Caco-2 (cell line): ENCODE data around the gene SLC9A2. TPM values are rescaled to one million over a fixed set of nuclear protein-coding genes. Genes with fewer than 3 reads are reported as not detected.
A peak's percentile ranks its signal among the peaks of the same experiment; 100 is the strongest.

Experiments
- BruUV-seq: library from RNA; stranded (reverse); fragments of 400-500 nt; replicated peaks from 2 replicates; lab custom pipeline; 2021; lab: Mats Ljungman, UMichigan
- CTCF ChIA-PET: fragments of 300-600 bp; sonication (Branson Sonifier 250); formaldehyde crosslinking; loops from one replicate; lab custom pipeline; 2022; ENCODE audit warnings: antibody characterized with exemption; lab: Charles Lee
- POLR2A ChIA-PET: fragments of 300-600 bp; sonication (Branson Sonifier 250); formaldehyde crosslinking; loops from one replicate; lab custom pipeline; 2022; ENCODE audit warnings: antibody characterized with exemption; lab: Charles Lee
- DNase-seq, 2 experiments: peaks; one replicate each; pipeline versions ENCODE4 v3.0.0 to v3.0.0-alpha.2; 2020 to 2022
- H3K27me3 ChIP-seq: replicated peaks from 2 replicates; pipeline ENCODE4 v1.6.0; 2011; ENCODE audit warnings: low read length; ENCODE audit not compliant: control insufficient read depth, insufficient read depth
- H3K36me3 ChIP-seq: 2 replicates; pipeline ENCODE4 v1.5.1; 2011; ENCODE audit warnings: low read length; ENCODE audit not compliant: control insufficient read depth, insufficient read depth
- H3K4me1 ChIP-seq: fragments of 250-450 bp; sonication (Bioruptor Pico); 2 replicates; pipeline ENCODE4 v1.5.1; 2020; ENCODE audit warnings: mild to moderate bottlenecking
- H3K4me3 ChIP-seq: 2 replicates; pipeline ENCODE4 v1.5.1; 2011; ENCODE audit warnings: low read depth, mild to moderate bottlenecking, control low read depth, low read length
- H3K9me3 ChIP-seq: fragments of 250-450 bp; sonication (Bioruptor Pico); 2 replicates; pipeline ENCODE4 v1.5.1; 2020; ENCODE audit warnings: mild to moderate bottlenecking, moderate library complexity
- H3K27ac Mint-ChIP-seq: one replicate; pipeline ENCODE4 v1.8.0; 2022; ENCODE audit warnings: mixed read lengths; ENCODE audit not compliant: unreplicated experiment
- H3K27me3 Mint-ChIP-seq: one replicate; pipeline ENCODE4 v1.8.0; 2022; ENCODE audit warnings: mixed read lengths; ENCODE audit not compliant: insufficient read depth, unreplicated experiment
- H3K36me3 Mint-ChIP-seq: one replicate; pipeline ENCODE4 v1.8.0; 2022; ENCODE audit warnings: mild to moderate bottlenecking, mixed read lengths; ENCODE audit not compliant: insufficient read depth, unreplicated experiment
- H3K4me1 Mint-ChIP-seq: one replicate; pipeline ENCODE4 v1.8.0; 2022; ENCODE audit warnings: low read depth, mixed read lengths; ENCODE audit not compliant: unreplicated experiment
- H3K4me3 Mint-ChIP-seq: one replicate; pipeline ENCODE4 v1.8.0; 2022; ENCODE audit warnings: mild to moderate bottlenecking, moderate library complexity, mixed read lengths; ENCODE audit not compliant: unreplicated experiment
- H3K9me3 Mint-ChIP-seq: one replicate; pipeline ENCODE4 v1.8.0; 2022; ENCODE audit warnings: mixed read lengths; ENCODE audit not compliant: unreplicated experiment
- CTCF ChIP-seq, 2 experiments: fragments of 200-600 bp in 1 of 2; IDR thresholded peaks; 1 replicate in 1 of 2; 2 replicates in 1 of 2; pipeline versions ENCODE4 v1.5.1 to v1.8.0; 2011 to 2022; ENCODE audit warnings: antibody characterized with exemption in 1 of 2, control low read depth in 1 of 2, inconsistent platforms in 1 of 2, low read depth in 1 of 2, low read length in 1 of 2, mild to moderate bottlenecking in 1 of 2, moderate library complexity in 1 of 2; ENCODE audit not compliant: insufficient read depth in 1 of 2, severe bottlenecking in 1 of 2, unreplicated experiment in 1 of 2
- intact Hi-C: fragments of 100-400 bp; cut with micrococcal nuclease; formaldehyde crosslinking; loops from one replicate; pipeline ENCODE4 v1.10.0; 2022; ENCODE audit not compliant: unreplicated experiment
- total RNA-seq: library from RNA; stranded (reverse); gene quantifications from 2 replicates; pipeline ENCODE4 v1.2.3, GENCODE V29; 2022

Gene SLC9A2
- total RNA-seq, 1 experiment from 2014 or later = 14.4 TPM

- Mint-ChIP-seq H3K36me3 (no peaks in the 10 kb centered on the region), H3K27ac (peak overlapping the region; percentile 82), H3K9me3 (no peaks in the 10 kb centered on the region), H3K27me3 (no peaks in the 10 kb centered on the region), H3K4me3 (peak overlapping the region; percentile 45), H3K4me1 (peaks cover 16% of the 10 kb centered on the region)
- no peak overlapping the region for H3K4me3 ChIP-seq
- no peaks in the 10 kb centered on the region for H3K9me3 ChIP-seq
- TF ChIP-seq CTCF (IDR thresholded peaks at IDR 0.05; ENCODE audit: insufficient read depth in 1 of 2, low read depth in 1 of 2, low read length in 1 of 2, severe bottlenecking in 1 of 2, unreplicated experiment in 1 of 2) = peak; percentile 26 to 60
- no peaks in the 10 kb centered on the region for H3K36me3 ChIP-seq
- H3K4me1 ChIP-seq = peaks cover 37% of the 10 kb centered on the region
- no peaks in the 10 kb centered on the region for H3K27me3 ChIP-seq
- ChIA-PET CTCF (interaction anchor here (0.6 to 2.0 kb wide), 25 partner anchors 14 to 566 kb away, joined by 3 to 105 read pairs (median 5); partner anchors contain the start of gene SLC9A4), POLR2A (interaction anchor here (1.0 to 1.2 kb wide), 3 partner anchors 19 to 34 kb away, joined by 3 to 6 read pairs (median 3); partner anchors contain the start of gene SLC9A2)
- intact Hi-C loops = loop anchor here (1.0 to 5.0 kb wide), 6 partner anchors 30 to 220 kb away; partner anchors contain the start of gene SLC9A4
- no TSS peak for BruUV-seq
- peak; percentile 84 to 90 for DNase-seq
These were observed 33.4 kb upstream of the SLC9A2 start for GRCh38 chr2:102585847-102586404.

GRCh38 chr2:102588213-102588939, 31.0 kb upstream of the SLC9A2 start:
- CTCF ChIA-PET = no interaction called here
- POLR2A ChIA-PET = no interaction called here

More at GRCh38 chr2:102588213-102588939, 31.0 kb upstream of the SLC9A2 start:
- H3K36me3 Mint-ChIP-seq = no peaks in the 10 kb centered on the region
- H3K4me3 Mint-ChIP-seq = no peak overlapping the region
- BruUV-seq = no TSS peak
- Histone ChIP-seq H3K27me3 (no peaks in the 10 kb centered on the region), H3K4me3 (no peak overlapping the region), H3K9me3 (no peaks in the 10 kb centered on the region), H3K4me1 (peaks cover 62% of the 10 kb centered on the region), H3K36me3 (no peaks in the 10 kb centered on the region)
- peak overlapping the region; percentile 30 for H3K27ac Mint-ChIP-seq
- peaks cover 34% of the 10 kb centered on the region for H3K4me1 Mint-ChIP-seq
- TF ChIP-seq CTCF (IDR thresholded peaks at IDR 0.05; ENCODE audit: insufficient read depth in 1 of 2, low read depth in 1 of 2, low read length in 1 of 2, severe bottlenecking in 1 of 2, unreplicated experiment in 1 of 2) = no peak
- intact Hi-C loops = loop anchor here (5.0 kb wide), 1 partner anchor 149 kb away; a partner anchor contains a TSS
- no peak for DNase-seq
- H3K9me3 Mint-ChIP-seq = no peaks in the 10 kb centered on the region
- no peaks in the 10 kb centered on the region for H3K27me3 Mint-ChIP-seq
